Placental epithelial cell (primary cell): ENCODE results near the gene FCAMR. TPM values are rescaled to one million over a fixed set of nuclear protein-coding genes. Genes with fewer than 3 reads are reported as not detected.

Experiments used
- total RNA-seq: library from RNA; depleted of rRNA; stranded (reverse); fragments of >200 nt; gene quantifications from 2 replicates; pipeline ENCODE4 v1.2.3, GENCODE V29; 2012

FCAMR gene
- total RNA-seq, result not detected in 2 replicates

GRCh38 chr1:206970446-206970845 is at the start of gene FCAMR:
Gene FCAMR (minus strand): TSS chr1:206970460. CDS start chr1:206970125, 335 bp downstream.

GRCh38 chr1:206946261-206946660 is 24.0 kb downstream of the FCAMR start, which contains the start of gene PIGR:
Gene PIGR (minus strand): TSS chr1:206946466. CDS start chr1:206940531, 5,935 bp downstream.

GRCh38 chr1:206921772-206922265 is 48.4 kb downstream of the FCAMR start, which contains the start of gene FCMR:
Gene FCMR (minus strand): TSS chr1:206921941. CDS start chr1:206921854, 87 bp downstream.

Other genes with a start within 250 kb of the FCAMR start
- gene IL19, start 199.7 kb downstream of the FCAMR start, total RNA-seq, result not detected in 2 replicates
- not detected in 2 replicates for gene IL10, start 198.0 kb downstream of the FCAMR start, total RNA-seq
- not detected in 2 replicates for gene IL20, start 104.8 kb downstream of the FCAMR start, total RNA-seq
- 0.22 TPM in 1 of 2 replicates, not detected in the other for gene IL24, start 73.0 kb downstream of the FCAMR start, total RNA-seq
- 0.22 TPM in 1 of 2 replicates, not detected in the other for gene FCMR, start 48.5 kb downstream of the FCAMR start, total RNA-seq
- not detected in 2 replicates for gene PIGR, start 24.0 kb downstream of the FCAMR start, total RNA-seq
- 6.3 and 10.6 TPM in 2 replicates for gene C1orf116, start 62.3 kb upstream of the FCAMR start, total RNA-seq
- gene YOD1, start 80.7 kb upstream of the FCAMR start, total RNA-seq, result 13.3 and 36.5 TPM in 2 replicates
- 4.3 and 12.3 TPM in 2 replicates for gene PFKFB2, start 82.8 kb upstream of the FCAMR start, total RNA-seq
- gene C4BPB, start 118.4 kb upstream of the FCAMR start, total RNA-seq, result 0.79 and 40.1 TPM in 2 replicates
- gene C4BPA, start 133.8 kb upstream of the FCAMR start, total RNA-seq, result 0.11 TPM in 1 of 2 replicates, not detected in the other